Astrocyte (in vitro differentiated cells and primary cell): Measurements from ENCODE around the gene MCM7. TPM values are rescaled to one million over a fixed set of nuclear protein-coding genes. Genes with fewer than 3 reads are reported as not detected.
A peak's percentile ranks its signal among the peaks of the same experiment; 100 is the strongest.

ENCODE experiments used
- DNase-seq: peaks from one replicate; pipeline ENCODE4 v3.0.0-alpha.2; 2010; ENCODE audit warnings: low read depth
- FAIRE-seq: peaks from 2 replicates; lab custom pipeline; 2011; peaks lifted over from hg19 to GRCh38; lab: Jason Lieb, UNC
- H2AFZ ChIP-seq: 2 replicates; pipeline ENCODE4 v1.6.0; 2012; ENCODE audit warnings: low read depth, low read length, inconsistent platforms
- H3K27ac ChIP-seq: 2 replicates; pipeline ENCODE4 v1.5.1; 2011; ENCODE audit warnings: low read depth, low read length, inconsistent platforms
- H3K27me3 ChIP-seq: 2 replicates; pipeline ENCODE4 v1.6.0; 2011; ENCODE audit warnings: low read length, inconsistent platforms; ENCODE audit not compliant: insufficient read depth
- H3K36me3 ChIP-seq: 2 replicates; pipeline ENCODE4 v1.5.1; 2011; ENCODE audit warnings: low read length, inconsistent platforms; ENCODE audit not compliant: insufficient read depth
- H3K4me1 ChIP-seq: 2 replicates; pipeline ENCODE4 v1.5.1; 2011; ENCODE audit warnings: low read length, inconsistent platforms; ENCODE audit not compliant: insufficient read depth
- H3K4me2 ChIP-seq: 2 replicates; pipeline ENCODE4 v1.6.0; 2012; ENCODE audit warnings: low read length, inconsistent platforms
- H3K4me3 ChIP-seq: 2 replicates; pipeline ENCODE4 v1.5.1; 2011; ENCODE audit warnings: low read depth, mild to moderate bottlenecking, low read length, inconsistent platforms; ENCODE audit not compliant: insufficient read depth
- H3K79me2 ChIP-seq: 2 replicates; pipeline ENCODE4 v1.6.0; 2012; ENCODE audit warnings: mild to moderate bottlenecking, low read length, inconsistent platforms; ENCODE audit not compliant: insufficient read depth
- H3K9ac ChIP-seq: 2 replicates; pipeline ENCODE4 v1.6.0; 2012; ENCODE audit warnings: mild to moderate bottlenecking, low read length, inconsistent platforms
- H3K9me3 ChIP-seq: 2 replicates; pipeline ENCODE4 v1.5.1; 2012; ENCODE audit warnings: low read depth, mild to moderate bottlenecking, low read length, inconsistent platforms; ENCODE audit not compliant: insufficient read depth
- H4K20me1 ChIP-seq: 2 replicates; pipeline ENCODE4 v1.6.0; 2012; ENCODE audit warnings: low read length, inconsistent platforms; ENCODE audit not compliant: insufficient read depth
- H3K27ac Mint-ChIP-seq: one replicate; pipeline ENCODE4 v1.8.0; 2021; ENCODE audit warnings: mild to moderate bottlenecking, mixed read lengths; ENCODE audit not compliant: unreplicated experiment
- H3K27me3 Mint-ChIP-seq: one replicate; pipeline ENCODE4 v1.8.0; 2021; ENCODE audit warnings: low read depth, mixed read lengths; ENCODE audit not compliant: unreplicated experiment
- H3K36me3 Mint-ChIP-seq: one replicate; pipeline ENCODE4 v1.8.0; 2021; ENCODE audit warnings: low read depth, mixed read lengths; ENCODE audit not compliant: unreplicated experiment
- H3K4me1 Mint-ChIP-seq: one replicate; pipeline ENCODE4 v1.8.0; 2021; ENCODE audit warnings: low read depth, mixed read lengths; ENCODE audit not compliant: unreplicated experiment
- H3K4me3 Mint-ChIP-seq: one replicate; pipeline ENCODE4 v1.8.0; 2021; ENCODE audit warnings: mild to moderate bottlenecking, moderate library complexity, mixed read lengths; ENCODE audit not compliant: unreplicated experiment
- H3K9me3 Mint-ChIP-seq: one replicate; pipeline ENCODE4 v1.8.0; 2021; ENCODE audit warnings: mild to moderate bottlenecking, mixed read lengths; ENCODE audit not compliant: unreplicated experiment
- EZH2 ChIP-seq: IDR thresholded peaks from 2 replicates; pipeline ENCODE4 v1.6.1; 2012; ENCODE audit warnings: mild to moderate bottlenecking, low read length, inconsistent platforms; ENCODE audit not compliant: insufficient read depth
- total RNA-seq: library from RNA; stranded (reverse); gene quantifications from 2 replicates; pipeline ENCODE4 v1.2.1, GENCODE V29; 2021
- TF ChIP-seq, protein P1 (sequence below): IDR thresholded peaks from 2 replicates; pipeline ENCODE4 v1.5.1; 2011; ENCODE audit warnings: low read depth, mild to moderate bottlenecking, inconsistent platforms, low read length, moderate library complexity; ENCODE audit not compliant: insufficient read depth

The MCM7 gene
- total RNA-seq, 1 donor from 2014 or later: 55.2 TPM

DNA sequence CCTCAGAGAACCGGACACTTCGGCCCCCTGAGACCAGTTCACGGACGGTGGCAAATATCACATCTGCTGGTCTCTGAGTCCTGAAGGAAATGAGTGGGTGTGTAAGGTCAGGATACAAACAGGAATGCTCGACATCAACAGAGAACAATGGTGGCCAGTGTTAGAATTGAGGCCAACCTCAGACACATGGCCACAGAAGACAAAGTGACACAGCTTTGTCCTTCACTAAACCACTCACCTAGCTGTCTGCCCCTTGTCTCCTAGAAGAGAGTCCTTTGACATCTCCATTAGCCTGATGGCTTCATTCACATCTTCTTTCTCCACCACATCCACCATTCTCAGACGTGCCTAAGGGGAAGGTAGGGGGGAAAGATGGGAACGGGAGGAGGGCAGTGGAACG, 8.1 kb downstream of the MCM7 start:
- H3K4me2 ChIP-seq: no peak overlapping the region
- Mint-ChIP-seq H3K27ac (no peak overlapping the region), H3K36me3 (peaks cover 38% of the 10 kb centered on the region), H3K4me1 (peaks cover 7% of the 10 kb centered on the region), H3K4me3 (no peak overlapping the region), H3K27me3 (no peaks in the 10 kb centered on the region), H3K9me3 (no peaks in the 10 kb centered on the region)
- peaks cover 44% of the 10 kb centered on the region for H3K4me1 ChIP-seq
- H2AFZ ChIP-seq: no peak overlapping the region
- H3K9me3 ChIP-seq: no peaks in the 10 kb centered on the region
- peaks cover 50% of the 10 kb centered on the region for H4K20me1 ChIP-seq
- FAIRE-seq: no peak
- no peaks in the 10 kb centered on the region for H3K27me3 ChIP-seq
- H3K27ac ChIP-seq: no peak overlapping the region
- TF ChIP-seq EZH2: no peak
- TF ChIP-seq, protein P1, sequence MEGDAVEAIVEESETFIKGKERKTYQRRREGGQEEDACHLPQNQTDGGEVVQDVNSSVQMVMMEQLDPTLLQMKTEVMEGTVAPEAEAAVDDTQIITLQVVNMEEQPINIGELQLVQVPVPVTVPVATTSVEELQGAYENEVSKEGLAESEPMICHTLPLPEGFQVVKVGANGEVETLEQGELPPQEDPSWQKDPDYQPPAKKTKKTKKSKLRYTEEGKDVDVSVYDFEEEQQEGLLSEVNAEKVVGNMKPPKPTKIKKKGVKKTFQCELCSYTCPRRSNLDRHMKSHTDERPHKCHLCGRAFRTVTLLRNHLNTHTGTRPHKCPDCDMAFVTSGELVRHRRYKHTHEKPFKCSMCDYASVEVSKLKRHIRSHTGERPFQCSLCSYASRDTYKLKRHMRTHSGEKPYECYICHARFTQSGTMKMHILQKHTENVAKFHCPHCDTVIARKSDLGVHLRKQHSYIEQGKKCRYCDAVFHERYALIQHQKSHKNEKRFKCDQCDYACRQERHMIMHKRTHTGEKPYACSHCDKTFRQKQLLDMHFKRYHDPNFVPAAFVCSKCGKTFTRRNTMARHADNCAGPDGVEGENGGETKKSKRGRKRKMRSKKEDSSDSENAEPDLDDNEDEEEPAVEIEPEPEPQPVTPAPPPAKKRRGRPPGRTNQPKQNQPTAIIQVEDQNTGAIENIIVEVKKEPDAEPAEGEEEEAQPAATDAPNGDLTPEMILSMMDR: no peak
- H3K36me3 ChIP-seq: peaks cover 69% of the 10 kb centered on the region
- no peak for DNase-seq
- H3K79me2 ChIP-seq: peaks cover 85% of the 10 kb centered on the region
- H3K9ac ChIP-seq: no peak overlapping the region
- H3K4me3 ChIP-seq: no peak overlapping the region

DNA sequence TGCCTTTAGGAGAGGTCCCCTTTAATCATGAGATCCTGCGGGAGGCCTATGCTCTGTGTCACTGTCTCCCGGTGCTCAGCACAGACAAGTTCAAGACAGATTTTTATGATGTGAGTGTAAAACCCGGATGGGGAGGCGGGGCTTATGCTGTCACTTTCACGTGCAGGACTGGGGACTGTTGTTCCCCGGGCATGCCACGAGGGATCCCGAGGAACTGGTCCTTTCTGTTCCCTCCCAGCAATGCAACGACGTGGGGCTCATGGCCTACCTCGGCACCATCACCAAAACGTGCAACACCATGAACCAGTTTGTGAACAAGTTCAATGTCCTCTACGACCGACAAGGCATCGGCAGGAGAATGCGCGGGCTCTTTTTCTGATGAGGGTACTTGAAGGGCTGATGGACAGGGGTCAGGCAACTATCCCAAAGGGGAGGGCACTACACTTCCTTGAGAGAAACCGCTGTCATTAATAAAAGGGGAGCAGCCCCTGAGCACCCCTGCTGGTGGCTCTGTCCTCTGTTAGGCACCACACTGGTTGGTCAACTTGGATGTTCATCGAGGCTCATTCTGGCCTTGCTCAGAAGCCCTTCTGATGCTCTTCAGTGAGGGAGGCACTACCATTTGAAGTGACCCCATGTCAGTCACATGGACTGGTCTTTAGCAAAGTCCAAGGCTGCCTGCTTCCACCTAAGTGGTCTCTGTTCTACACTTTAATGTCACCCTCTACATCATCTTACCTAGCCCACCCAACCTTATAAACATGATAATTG, 9.6 kb downstream of the MCM7 start:
- no peaks in the 10 kb centered on the region for H3K9me3 Mint-ChIP-seq
- Histone ChIP-seq H3K79me2 (peaks cover 73% of the 10 kb centered on the region), H3K4me3 (no peak overlapping the region), H3K27me3 (no peaks in the 10 kb centered on the region), H4K20me1 (peaks cover 50% of the 10 kb centered on the region), H3K9me3 (no peaks in the 10 kb centered on the region), H3K4me2 (peak overlapping the region; percentile 94), H3K36me3 (peaks cover 57% of the 10 kb centered on the region), H3K9ac (peak overlapping the region; percentile 25), H3K4me1 (peaks cover 58% of the 10 kb centered on the region), H2AFZ (no peak overlapping the region), H3K27ac (peak overlapping the region; percentile 47)
- DNase-seq (no peak), FAIRE-seq (no peak)
- TF ChIP-seq, protein P1: no peak
- TF ChIP-seq EZH2: no peak
- peak overlapping the region; percentile 40 for H3K4me3 Mint-ChIP-seq
- H3K27me3 Mint-ChIP-seq: no peaks in the 10 kb centered on the region
- H3K36me3 Mint-ChIP-seq: peaks cover 31% of the 10 kb centered on the region
- peak overlapping the region; percentile 53 for H3K27ac Mint-ChIP-seq
- peaks cover 11% of the 10 kb centered on the region for H3K4me1 Mint-ChIP-seq
